Vagina (tissue), 2 donors: ENCODE results near the gene RNF133.

Experiments
- POLR2A ChIP-seq, 2 donors: fragments of 450-650 bp; IDR thresholded peaks; one replicate each; pipeline ENCODE4 v1.6.1; 2017; ENCODE audit warnings: antibody characterized with exemption in 2 of 2, mild to moderate bottlenecking in 2 of 2, moderate library complexity in 2 of 2
- POLR2AphosphoS5 ChIP-seq, 2 donors: sonication (generic); formaldehyde crosslinking; IDR thresholded peaks; one replicate each; pipeline ENCODE4 v1.9.0; 2017; ENCODE audit warnings: antibody characterized with exemption in 2 of 2, mild to moderate bottlenecking in 2 of 2, low read depth in 1 of 2; ENCODE audit not compliant: insufficient read depth in 1 of 2
- TF ChIP-seq, protein P1 (sequence below), 3 experiments: fragments of 450-650 bp in 2 of 3; fragments of 200-600 bp in 1 of 3; sonication (generic) in 1 of 3; IDR thresholded peaks; one replicate each; pipeline ENCODE4 v1.5.1; 2017 to 2019; ENCODE audit warnings: antibody characterized with exemption in 3 of 3, mild to moderate bottlenecking in 2 of 3, moderate library complexity in 2 of 3

DNA sequence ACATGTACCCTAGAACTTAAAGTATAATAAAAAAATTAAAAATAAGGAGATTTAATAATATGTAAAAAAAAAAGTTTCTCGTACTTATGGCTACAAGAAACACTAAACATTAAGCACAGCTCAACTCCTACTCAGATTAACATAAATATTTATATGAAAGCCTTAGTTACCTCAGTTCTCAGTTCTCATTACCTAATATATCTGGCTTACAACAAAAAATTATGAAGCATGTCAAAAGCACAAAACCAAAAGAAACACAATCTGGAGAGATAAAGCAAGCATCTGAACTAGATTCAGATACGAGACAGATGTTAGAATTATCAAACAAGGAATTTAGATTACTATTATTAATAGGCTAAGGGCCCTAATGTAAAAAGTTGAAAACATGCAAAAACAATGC lies 40.1 kb downstream of the RNF133 start:
- TF ChIP-seq POLR2A (IDR thresholded peaks at IDR 0.05) (no peak), POLR2AphosphoS5 (IDR thresholded peaks at IDR 0.05; ENCODE audit: insufficient read depth in 1 of 2, low read depth in 1 of 2) (no peak)
- TF ChIP-seq, protein P1, sequence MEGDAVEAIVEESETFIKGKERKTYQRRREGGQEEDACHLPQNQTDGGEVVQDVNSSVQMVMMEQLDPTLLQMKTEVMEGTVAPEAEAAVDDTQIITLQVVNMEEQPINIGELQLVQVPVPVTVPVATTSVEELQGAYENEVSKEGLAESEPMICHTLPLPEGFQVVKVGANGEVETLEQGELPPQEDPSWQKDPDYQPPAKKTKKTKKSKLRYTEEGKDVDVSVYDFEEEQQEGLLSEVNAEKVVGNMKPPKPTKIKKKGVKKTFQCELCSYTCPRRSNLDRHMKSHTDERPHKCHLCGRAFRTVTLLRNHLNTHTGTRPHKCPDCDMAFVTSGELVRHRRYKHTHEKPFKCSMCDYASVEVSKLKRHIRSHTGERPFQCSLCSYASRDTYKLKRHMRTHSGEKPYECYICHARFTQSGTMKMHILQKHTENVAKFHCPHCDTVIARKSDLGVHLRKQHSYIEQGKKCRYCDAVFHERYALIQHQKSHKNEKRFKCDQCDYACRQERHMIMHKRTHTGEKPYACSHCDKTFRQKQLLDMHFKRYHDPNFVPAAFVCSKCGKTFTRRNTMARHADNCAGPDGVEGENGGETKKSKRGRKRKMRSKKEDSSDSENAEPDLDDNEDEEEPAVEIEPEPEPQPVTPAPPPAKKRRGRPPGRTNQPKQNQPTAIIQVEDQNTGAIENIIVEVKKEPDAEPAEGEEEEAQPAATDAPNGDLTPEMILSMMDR (IDR thresholded peaks at IDR 0.05): no peak
